OCI-LY7 (cell line): Measurements from ENCODE around the gene RNF144A. TPM values are rescaled to one million over a fixed set of nuclear protein-coding genes. Genes with fewer than 3 reads are reported as not detected.
"Not testable (repeated sequence)": the region's sequence is repeated elsewhere in the genome, so short reads cannot be mapped to it uniquely, and the experiment has no call there.

Source experiments
- BruUV-seq: library from RNA; stranded (reverse); fragments of 400-500 nt; replicated peaks from 2 replicates; lab custom pipeline; 2021; lab: Mats Ljungman, UMichigan
- CTCF ChIA-PET: fragments of 300-600 bp; sonication (Branson Sonifier 250); formaldehyde crosslinking; loops from one replicate; lab custom pipeline; 2022; ENCODE audit warnings: antibody characterized with exemption; ENCODE audit not compliant: unreplicated experiment; lab: Charles Lee
- POLR2A ChIA-PET: fragments of 300-600 bp; sonication (Branson Sonifier 250); formaldehyde crosslinking; loops from one replicate; lab custom pipeline; 2022; ENCODE audit warnings: antibody characterized with exemption; lab: Charles Lee
- DNase-seq: peaks from one replicate; pipeline ENCODE4 v3.0.0-alpha.2; 2015; ENCODE audit warnings: low spot score
- H2AFZ ChIP-seq: fragments of 200-600 bp; sonication (generic), shearing (Covaris generic); 2 replicates; pipeline ENCODE4 v1.6.1; 2014; ENCODE audit warnings: mild to moderate bottlenecking, antibody characterized with exemption, low read length, moderate library complexity
- H3K27ac ChIP-seq: fragments of 200-600 bp; sonication (generic); 2 replicates; pipeline ENCODE4 v1.5.1; 2014; ENCODE audit warnings: mixed run types, low read depth, mild to moderate bottlenecking, moderate library complexity, low read length, inconsistent platforms; ENCODE audit not compliant: poor library complexity, severe bottlenecking
- H3K36me3 ChIP-seq: fragments of 200-600 bp; sonication (generic); 2 replicates; pipeline ENCODE4 v1.6.1; 2014; ENCODE audit warnings: mild to moderate bottlenecking, antibody characterized with exemption, low read length, moderate library complexity, mixed read lengths; ENCODE audit not compliant: insufficient read depth
- H3K4me1 ChIP-seq: fragments of 200-600 bp; sonication (generic); 2 replicates; pipeline ENCODE4 v1.5.1; 2014; ENCODE audit warnings: mild to moderate bottlenecking, low read length; ENCODE audit not compliant: insufficient read depth, poor library complexity, severe bottlenecking
- H3K4me2 ChIP-seq: fragments of 200-600 bp; sonication (generic); 2 replicates; pipeline ENCODE4 v1.6.1; 2014; ENCODE audit warnings: mild to moderate bottlenecking, low read length
- H3K4me3 ChIP-seq: fragments of 200-600 bp; sonication (generic); 2 replicates; pipeline ENCODE4 v1.5.1; 2014; ENCODE audit warnings: mild to moderate bottlenecking, low read depth, low read length; ENCODE audit not compliant: poor library complexity, severe bottlenecking
- H3K79me2 ChIP-seq: fragments of 200-600 bp; sonication (generic); 2 replicates; pipeline ENCODE4 v1.6.1; 2016; ENCODE audit warnings: low read depth, mild to moderate bottlenecking, low read length, moderate library complexity, mixed read lengths; ENCODE audit not compliant: insufficient read depth
- H3K9me2 ChIP-seq: fragments of 200-600 bp; sonication (generic); 2 replicates; pipeline ENCODE4 v1.6.1; 2016; ENCODE audit warnings: mild to moderate bottlenecking, low read length, mixed read lengths; ENCODE audit not compliant: insufficient read depth
- H3K9me3 ChIP-seq: fragments of 200-600 bp; sonication (generic); 2 replicates; pipeline ENCODE4 v1.6.1; 2014; ENCODE audit warnings: mild to moderate bottlenecking, mixed run types, low read length, mixed read lengths
- H4K20me1 ChIP-seq: fragments of 200-600 bp; sonication (generic); 2 replicates; pipeline ENCODE4 v1.6.1; 2014; ENCODE audit warnings: mild to moderate bottlenecking, antibody characterized with exemption, low read length, moderate library complexity, mixed read lengths; ENCODE audit not compliant: insufficient read depth
- EZH2phosphoT487 ChIP-seq: fragments of 200-600 bp; sonication (generic); IDR thresholded peaks from 2 replicates; pipeline ENCODE4 v1.6.1; 2018; ENCODE audit warnings: low read depth, borderline replicate concordance, mild to moderate bottlenecking, mixed run types, antibody characterized with exemption, low read length, moderate library complexity, mixed read lengths
- intact Hi-C: fragments of 100-400 bp; cut with micrococcal nuclease; formaldehyde crosslinking; loops from one replicate; pipeline ENCODE4 v1.10.0; 2022; ENCODE audit not compliant: unreplicated experiment
- total RNA-seq, 2 experiments: library from RNA; depleted of rRNA in 1 of 2; stranded (reverse); fragments of >200 nt in 1 of 2; shearing (Covaris generic) in 1 of 2; gene quantifications; 2 replicates each; pipeline ENCODE4 v1.2.3, GENCODE V29; 2014 to 2022
- TF ChIP-seq, protein P1 (sequence below): fragments of 200-600 bp; sonication (generic); conservative IDR thresholded peaks from 2 replicates; pipeline ENCODE4 v1.5.1; 2014; ENCODE audit warnings: mild to moderate bottlenecking, antibody characterized with exemption, low read length, moderate library complexity, mixed read lengths

The RNF144A gene
- total RNA-seq, 2 experiments from 2014 or later, result 1.1 to 1.9 TPM

DNA sequence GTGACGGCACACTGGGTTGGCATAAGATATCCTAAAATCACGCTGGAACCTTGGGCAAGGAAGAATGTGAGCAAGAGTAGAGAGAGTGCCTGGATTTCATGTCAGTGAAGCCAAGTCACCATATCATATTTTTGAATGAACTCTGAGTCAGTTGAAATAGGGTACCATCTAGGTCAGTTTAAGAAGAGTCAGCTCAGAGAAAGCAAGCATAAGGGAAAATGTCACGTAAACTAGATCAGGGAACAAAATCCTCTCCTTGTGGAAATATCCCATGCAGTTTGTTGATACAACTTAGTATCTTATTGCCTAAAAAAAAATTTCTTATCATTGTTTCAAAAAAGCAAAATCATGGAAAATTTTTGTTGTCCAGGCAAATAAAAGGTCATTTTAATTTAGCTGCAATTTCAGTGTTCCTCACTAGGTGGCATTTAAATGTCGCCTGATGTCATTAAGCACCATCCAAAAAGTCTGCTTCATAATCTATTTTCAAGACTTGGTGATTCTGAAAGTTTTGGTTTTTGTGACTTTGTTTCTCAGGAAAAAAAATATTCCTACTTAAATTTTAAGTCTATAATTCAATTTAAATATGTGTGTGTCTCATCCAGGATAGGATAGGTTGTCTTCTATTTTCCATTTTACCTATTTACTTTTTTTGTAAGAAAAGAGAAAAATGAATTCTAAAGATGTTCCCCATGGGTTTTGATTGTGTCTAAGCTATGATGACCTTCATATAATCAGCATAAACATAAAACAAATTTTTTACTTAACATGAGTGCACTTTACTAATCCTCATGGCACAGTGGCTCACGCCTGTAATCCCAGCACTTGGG is 20.1 kb upstream of the RNF144A start:
- intact Hi-C loops, result loop anchor here (2.0 to 5.0 kb wide), 2 partner anchors 140 to 188 kb away; no protein-coding TSS in a partner anchor
- no TSS peak for BruUV-seq
- DNase-seq, result peak; percentile 42
- no peak overlapping the region for H2AFZ ChIP-seq
- H3K79me2 ChIP-seq, result no peaks in the 10 kb centered on the region
- H3K36me3 ChIP-seq, result no peaks in the 10 kb centered on the region
- no peaks in the 10 kb centered on the region for H3K9me2 ChIP-seq
- H3K4me2 ChIP-seq, result no peak overlapping the region
- ChIA-PET CTCF (no interaction called here), POLR2A (interaction anchor here (0.5 to 1.3 kb wide), 4 partner anchors 19 to 733 kb away, joined by 3 to 4 read pairs (median 3); no protein-coding TSS in a partner anchor)
- H3K9me3 ChIP-seq, result no peaks in the 10 kb centered on the region
- no peaks in the 10 kb centered on the region for H4K20me1 ChIP-seq
- TF ChIP-seq EZH2phosphoT487, result no peak
- TF ChIP-seq, protein P1, sequence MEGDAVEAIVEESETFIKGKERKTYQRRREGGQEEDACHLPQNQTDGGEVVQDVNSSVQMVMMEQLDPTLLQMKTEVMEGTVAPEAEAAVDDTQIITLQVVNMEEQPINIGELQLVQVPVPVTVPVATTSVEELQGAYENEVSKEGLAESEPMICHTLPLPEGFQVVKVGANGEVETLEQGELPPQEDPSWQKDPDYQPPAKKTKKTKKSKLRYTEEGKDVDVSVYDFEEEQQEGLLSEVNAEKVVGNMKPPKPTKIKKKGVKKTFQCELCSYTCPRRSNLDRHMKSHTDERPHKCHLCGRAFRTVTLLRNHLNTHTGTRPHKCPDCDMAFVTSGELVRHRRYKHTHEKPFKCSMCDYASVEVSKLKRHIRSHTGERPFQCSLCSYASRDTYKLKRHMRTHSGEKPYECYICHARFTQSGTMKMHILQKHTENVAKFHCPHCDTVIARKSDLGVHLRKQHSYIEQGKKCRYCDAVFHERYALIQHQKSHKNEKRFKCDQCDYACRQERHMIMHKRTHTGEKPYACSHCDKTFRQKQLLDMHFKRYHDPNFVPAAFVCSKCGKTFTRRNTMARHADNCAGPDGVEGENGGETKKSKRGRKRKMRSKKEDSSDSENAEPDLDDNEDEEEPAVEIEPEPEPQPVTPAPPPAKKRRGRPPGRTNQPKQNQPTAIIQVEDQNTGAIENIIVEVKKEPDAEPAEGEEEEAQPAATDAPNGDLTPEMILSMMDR, result peak; percentile 90
- no peaks in the 10 kb centered on the region for H3K4me1 ChIP-seq
- H3K4me3 ChIP-seq, result no peak overlapping the region
- no peak overlapping the region for H3K27ac ChIP-seq

DNA sequence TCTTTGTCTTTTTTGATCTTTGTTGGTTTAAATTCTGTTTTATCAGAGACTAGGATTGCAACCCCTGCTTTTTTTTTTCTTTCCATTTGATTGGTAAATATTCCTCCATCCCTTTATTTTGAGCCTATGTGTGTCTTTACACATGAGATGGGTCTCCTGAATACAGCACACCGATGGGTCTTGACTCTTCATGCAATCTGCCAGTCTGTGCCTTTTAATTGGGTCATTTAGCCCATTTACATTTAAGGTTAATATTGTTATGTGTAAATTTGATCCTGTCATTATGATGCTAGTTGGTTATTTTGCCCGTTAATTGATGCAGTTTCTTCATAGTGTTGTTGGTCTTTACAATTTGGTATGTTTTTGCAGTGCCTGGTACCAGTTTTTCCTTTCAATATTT is 14.6 kb upstream of the RNF144A start:
- CTCF ChIA-PET, intact Hi-C loops: not testable (repeated sequence)

DNA sequence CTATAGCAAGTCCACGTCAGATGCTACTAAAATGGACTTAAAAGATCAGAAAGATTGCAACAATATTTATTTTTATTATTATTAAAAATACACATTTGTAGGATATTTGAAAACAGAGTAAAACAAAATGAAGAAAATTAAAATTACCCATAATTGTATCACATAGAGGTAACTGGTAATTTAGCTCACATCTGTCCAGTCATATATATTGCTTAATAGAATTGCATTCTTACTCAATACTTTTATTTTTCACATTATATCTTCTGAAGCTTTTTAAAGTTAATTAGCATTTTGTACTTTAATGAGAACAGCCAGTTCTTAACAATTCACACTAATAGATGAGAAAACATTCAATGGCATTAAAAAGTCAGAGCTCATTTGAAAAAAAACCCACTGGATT is 11.5 kb upstream of the RNF144A start:
- no peaks in the 10 kb centered on the region for H4K20me1 ChIP-seq
- no peak for DNase-seq
- H3K79me2 ChIP-seq, result no peaks in the 10 kb centered on the region
- H3K4me2 ChIP-seq, result no peak overlapping the region
- no peak overlapping the region for H3K4me3 ChIP-seq
- intact Hi-C loops, result no loop called here
- ChIA-PET POLR2A (interaction anchor here (0.6 to 0.7 kb wide), 6 partner anchors 8 to 1301 kb away, joined by 3 read pairs; no protein-coding TSS in a partner anchor), CTCF (no interaction called here)
- H3K9me2 ChIP-seq, result no peaks in the 10 kb centered on the region
- H3K4me1 ChIP-seq, result no peaks in the 10 kb centered on the region
- no peak overlapping the region for H2AFZ ChIP-seq
- H3K9me3 ChIP-seq, result no peaks in the 10 kb centered on the region
- no peaks in the 10 kb centered on the region for H3K36me3 ChIP-seq
- TF ChIP-seq EZH2phosphoT487, result no peak
- TF ChIP-seq, protein P1, result no peak
- no peak overlapping the region for H3K27ac ChIP-seq
- BruUV-seq, result no TSS peak

More for the DNA sequence above, 14.6 kb upstream of the RNF144A start:
- not testable (repeated sequence) for H4K20me1 ChIP-seq, BruUV-seq, H3K36me3 ChIP-seq, DNase-seq, H3K9me3 ChIP-seq, H3K4me2 ChIP-seq, H3K9me2 ChIP-seq, H3K4me1 ChIP-seq, H3K79me2 ChIP-seq, H3K27ac ChIP-seq, H3K4me3 ChIP-seq, H2AFZ ChIP-seq
- POLR2A ChIA-PET, result interaction anchor here (0.6 to 0.7 kb wide), 2 partner anchors 89 to 303 kb away, joined by 3 read pairs; no protein-coding TSS in a partner anchor
